DOHH2 (cell line): ENCODE data around the gene SAFB.

Experiments
- EZH2phosphoT487 ChIP-seq: fragments of 200-600 bp; sonication (generic); IDR thresholded peaks from 2 replicates; pipeline ENCODE4 v1.6.1; 2017; ENCODE audit warnings: borderline replicate concordance, mild to moderate bottlenecking, antibody characterized with exemption, low read length, moderate library complexity, mixed read lengths
- TF ChIP-seq, protein P1 (sequence below): fragments of 200-600 bp; sonication (generic); IDR thresholded peaks from one replicate; pipeline ENCODE4 v1.5.1; 2014; ENCODE audit warnings: antibody characterized with exemption, mild to moderate bottlenecking, low read depth, low read length; ENCODE audit not compliant: poor library complexity, severe bottlenecking

DNA sequence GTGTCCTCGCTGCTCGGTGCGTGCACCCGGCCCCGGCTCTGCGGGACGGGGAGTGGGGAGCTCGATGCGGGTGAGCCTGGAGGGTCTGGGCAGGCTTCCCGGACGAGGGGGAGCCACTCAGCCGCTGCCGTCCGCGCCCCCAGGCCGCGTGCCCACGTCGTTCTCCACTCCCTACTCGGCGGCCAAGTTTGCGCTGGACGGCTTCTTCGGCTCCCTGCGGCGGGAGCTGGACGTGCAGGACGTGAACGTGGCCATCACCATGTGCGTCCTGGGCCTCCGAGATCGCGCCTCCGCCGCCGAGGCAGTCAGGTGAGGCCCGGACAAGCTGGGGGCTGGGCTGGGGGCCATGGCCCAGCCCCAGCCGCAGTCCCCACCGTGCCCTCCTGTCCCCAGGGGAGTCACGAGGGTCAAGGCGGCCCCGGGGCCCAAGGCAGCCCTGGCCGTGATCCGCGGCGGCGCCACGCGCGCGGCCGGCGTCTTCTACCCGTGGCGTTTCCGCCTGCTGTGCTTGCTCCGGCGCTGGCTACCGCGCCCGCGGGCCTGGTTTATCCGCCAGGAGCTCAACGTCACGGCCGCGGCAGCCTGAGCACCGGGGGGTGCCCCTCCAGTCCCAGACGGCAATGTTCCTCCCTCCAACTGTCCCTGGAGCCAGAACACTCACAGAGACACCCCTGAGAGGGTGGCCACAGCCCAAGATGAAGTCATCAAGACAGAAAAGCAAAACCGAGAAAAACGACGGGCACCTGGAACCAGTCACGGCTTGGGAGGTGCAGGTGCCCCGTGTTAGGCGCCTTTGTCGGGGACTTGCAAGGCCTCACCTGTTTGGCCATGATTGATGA is 64.7 kb downstream of the SAFB start:
- TF ChIP-seq, protein P1, sequence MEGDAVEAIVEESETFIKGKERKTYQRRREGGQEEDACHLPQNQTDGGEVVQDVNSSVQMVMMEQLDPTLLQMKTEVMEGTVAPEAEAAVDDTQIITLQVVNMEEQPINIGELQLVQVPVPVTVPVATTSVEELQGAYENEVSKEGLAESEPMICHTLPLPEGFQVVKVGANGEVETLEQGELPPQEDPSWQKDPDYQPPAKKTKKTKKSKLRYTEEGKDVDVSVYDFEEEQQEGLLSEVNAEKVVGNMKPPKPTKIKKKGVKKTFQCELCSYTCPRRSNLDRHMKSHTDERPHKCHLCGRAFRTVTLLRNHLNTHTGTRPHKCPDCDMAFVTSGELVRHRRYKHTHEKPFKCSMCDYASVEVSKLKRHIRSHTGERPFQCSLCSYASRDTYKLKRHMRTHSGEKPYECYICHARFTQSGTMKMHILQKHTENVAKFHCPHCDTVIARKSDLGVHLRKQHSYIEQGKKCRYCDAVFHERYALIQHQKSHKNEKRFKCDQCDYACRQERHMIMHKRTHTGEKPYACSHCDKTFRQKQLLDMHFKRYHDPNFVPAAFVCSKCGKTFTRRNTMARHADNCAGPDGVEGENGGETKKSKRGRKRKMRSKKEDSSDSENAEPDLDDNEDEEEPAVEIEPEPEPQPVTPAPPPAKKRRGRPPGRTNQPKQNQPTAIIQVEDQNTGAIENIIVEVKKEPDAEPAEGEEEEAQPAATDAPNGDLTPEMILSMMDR, result peak; percentile 29
- TF ChIP-seq EZH2phosphoT487, result no peak
